ENCODE results near the gene CNN2.
"Not testable (repeated sequence)": the region's sequence is repeated elsewhere in the genome, so short reads cannot be mapped to it uniquely, and the experiment has no call there.

Gene CNN2

GRCh38 chr19:1012334-1012733, 14.1 kb upstream of the CNN2 start:
- no peak for FAIRE-seq

- no peak for FAIRE-seq
These were observed 13.2 kb upstream of the CNN2 start for GRCh38 chr19:1013218-1013617.

- FAIRE-seq, result no peak
These were observed 12.0 kb upstream of the CNN2 start for GRCh38 chr19:1014161-1015060.

DNA sequence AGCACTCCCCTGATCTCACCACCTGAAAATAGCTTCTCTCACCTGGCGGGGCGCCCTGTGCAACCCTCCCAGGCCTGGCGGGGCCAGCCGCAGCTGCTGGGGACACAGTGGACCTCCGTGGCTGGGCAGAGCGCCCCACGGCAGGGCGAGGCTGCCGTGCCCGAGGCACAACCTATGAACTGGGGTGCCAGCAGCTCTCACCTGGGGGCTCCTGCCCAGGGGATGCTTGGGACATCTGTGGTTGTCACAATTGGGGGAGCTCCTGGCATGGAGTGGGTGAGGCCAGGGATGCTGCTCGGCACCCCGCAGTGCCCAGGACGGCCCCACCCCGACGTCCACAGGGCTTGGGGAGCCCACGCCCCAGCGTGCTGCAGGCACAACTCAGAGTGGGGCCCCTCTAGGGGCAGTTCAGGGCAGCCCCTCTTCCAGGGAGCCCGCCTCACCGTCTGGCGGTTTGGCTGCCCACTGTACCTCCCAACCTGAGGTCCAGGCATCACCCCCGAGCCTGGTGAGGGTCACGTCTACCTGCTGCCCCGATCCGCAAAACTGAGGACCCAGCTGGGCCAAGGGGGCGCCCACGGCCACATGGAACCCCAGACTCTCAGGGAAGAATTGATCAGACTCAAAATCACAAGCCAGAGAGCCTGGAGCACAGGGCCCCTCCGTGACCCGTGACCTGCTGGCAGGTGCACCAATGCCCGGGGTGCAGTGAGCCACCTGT, 11.2 kb upstream of the CNN2 start:
- no peak for FAIRE-seq

- FAIRE-seq, result no peak
These were observed 10.4 kb upstream of the CNN2 start for GRCh38 chr19:1015782-1016646.

DNA sequence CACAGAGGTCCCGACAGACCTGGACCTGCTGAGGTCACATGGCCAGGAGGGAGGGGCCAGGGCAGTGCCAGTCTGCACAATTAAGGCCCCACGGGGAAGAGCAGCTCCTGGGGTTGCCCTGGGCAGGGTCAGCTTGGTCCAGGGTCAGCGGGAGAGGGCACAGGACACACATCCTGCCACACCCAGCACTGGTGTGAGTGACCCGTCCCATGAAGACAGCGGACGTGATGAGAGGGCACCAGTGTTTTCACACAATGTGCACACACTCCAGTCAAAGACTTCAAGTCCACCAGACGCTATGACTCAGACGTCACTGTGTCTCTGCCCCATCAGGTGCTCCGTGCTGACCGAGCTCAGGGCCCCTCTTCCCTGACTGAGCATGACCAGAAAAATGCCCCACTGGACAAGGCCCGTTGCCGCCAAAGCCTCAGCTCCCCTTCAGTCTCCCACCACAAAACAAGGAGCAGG, 9.7 kb upstream of the CNN2 start:
- FAIRE-seq, result no peak

DNA sequence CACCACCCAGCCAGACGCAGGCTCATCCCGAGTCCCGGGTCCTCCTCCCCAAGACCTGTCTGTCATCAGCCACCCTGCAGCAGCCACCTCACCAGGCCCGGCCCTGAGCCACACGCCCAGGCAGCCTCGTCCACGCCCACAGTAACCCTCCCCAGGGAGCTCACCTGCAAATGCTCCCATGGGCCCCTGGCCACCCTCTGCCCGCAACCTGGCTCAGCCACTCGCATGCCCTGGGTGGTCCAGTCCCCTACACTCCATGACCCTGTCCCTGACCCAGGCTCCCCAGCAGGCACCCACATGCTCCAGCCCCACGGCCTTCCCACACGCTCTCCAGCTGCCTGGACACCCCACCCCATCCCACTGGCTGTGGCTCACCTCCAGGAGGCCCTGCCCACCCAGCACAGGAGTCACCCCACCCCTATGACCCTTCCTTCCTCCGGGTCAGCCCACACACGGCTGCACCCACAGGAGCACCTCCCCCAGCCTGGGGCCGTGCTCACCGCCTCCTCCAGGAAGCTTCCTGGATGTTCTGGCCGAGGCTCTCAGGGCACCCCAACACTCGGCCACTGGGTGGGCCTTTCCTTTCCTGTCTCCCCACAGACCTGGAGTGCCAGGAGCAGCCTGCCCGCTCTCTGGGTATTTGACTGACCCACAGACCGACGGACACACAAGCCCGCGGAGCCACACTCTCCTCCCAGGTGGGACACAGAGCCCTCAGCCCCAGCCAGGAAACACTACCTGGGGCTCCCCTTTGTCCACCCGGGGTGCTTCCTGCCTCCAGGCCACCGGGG, 9.1 kb upstream of the CNN2 start:
- no peak for FAIRE-seq

DNA sequence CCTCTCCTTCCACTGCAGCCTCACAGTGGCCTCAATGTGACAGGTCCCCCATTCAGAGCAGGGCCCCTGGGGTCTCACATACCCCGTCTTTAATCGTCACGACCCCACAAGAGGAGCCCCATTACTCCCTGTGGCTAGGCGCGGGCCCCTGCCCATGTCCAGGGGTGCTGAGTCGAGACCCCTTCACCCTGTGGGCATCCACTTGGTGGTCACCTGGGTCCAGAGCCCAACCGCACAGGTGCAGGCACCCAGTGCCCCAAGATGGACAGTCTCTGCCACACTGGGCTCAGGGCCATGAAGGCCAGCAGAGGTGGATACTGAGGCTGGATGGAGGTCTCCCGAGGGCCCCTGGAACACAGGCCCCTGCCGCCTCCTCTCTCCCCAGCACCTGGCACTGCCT, 8.5 kb upstream of the CNN2 start:
- no peak for FAIRE-seq

GRCh38 chr19:1018393-1018792, 8.0 kb upstream of the CNN2 start:
- no peak for FAIRE-seq

DNA sequence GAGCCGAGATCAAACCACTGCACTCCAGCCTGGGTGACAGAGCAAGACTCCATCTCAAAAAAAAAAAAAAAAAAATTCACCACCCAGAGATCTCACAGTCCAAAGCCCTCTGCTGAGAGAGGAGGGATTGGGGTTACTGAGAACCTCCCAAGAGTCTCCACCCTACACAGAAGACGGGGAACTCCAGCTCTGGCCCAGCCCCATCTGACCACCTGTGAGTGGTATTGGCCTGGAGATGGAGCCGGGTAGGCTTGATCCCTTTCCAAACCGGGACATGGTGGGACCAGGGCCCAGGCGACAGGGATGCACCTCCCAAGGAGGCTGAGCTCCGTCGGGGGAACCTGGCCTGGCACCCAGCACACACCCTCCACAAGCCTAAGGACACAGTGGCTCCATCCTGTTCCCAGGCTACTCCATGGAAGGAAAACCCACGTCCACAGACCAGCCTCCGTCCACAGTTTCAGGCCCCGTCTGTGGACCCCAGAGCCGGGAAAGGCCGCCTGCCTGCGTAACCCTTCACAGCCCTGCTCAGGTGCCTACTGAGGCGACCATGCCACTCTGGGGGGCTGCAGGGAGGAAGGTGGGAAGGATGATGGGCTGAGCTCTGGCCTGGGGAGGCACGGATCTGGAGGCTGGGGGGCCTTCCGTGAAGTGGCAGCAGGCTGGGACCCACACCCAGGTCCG, 7.3 kb upstream of the CNN2 start:
- no peak for FAIRE-seq

- no peak for FAIRE-seq
These were observed 6.8 kb upstream of the CNN2 start for GRCh38 chr19:1019616-1019961.

GRCh38 chr19:1019980-1020867, 6.2 kb upstream of the CNN2 start:
- FAIRE-seq, result no peak

DNA sequence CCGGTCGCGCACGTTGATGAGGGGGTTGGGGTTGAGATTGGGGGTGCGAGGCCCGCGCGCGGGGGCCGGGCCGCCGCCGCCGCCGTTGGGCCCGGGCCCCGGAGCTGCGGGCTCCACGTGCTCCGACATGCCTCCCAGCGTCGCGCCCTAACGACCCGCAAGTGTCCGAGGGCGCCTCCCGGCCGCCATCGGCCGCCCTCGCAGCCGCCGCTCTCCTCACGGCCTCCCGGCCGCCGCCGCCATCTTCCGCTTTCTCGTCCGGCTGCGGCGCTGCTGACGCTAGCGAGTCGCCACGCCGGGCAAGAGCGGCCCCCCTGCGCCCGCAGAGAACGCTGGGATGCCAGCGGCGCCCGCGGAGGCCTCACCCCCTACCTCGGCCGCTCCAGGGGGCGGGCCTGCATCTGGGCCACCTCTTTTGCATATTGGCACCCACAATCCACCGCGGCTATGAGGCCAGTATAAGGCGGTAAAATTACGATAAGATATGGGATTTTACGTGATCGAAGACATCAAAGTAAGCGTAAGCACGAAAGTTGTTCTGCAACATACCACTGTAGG, 5.5 kb upstream of the CNN2 start, which contains the start of gene TMEM259:
TMEM259 (minus strand) TSS at position 256 of the 558 bp plus-strand sequence; CDS start at position 129, 127 bp downstream.
- no peak for FAIRE-seq

GRCh38 chr19:1023883-1024188, 2.6 kb upstream of the CNN2 start:
- FAIRE-seq, result not testable (repeated sequence)

GRCh38 chr19:1025080-1025479, 1.3 kb upstream of the CNN2 start:
- FAIRE-seq, result not testable (repeated sequence)

- no peak for FAIRE-seq
These were observed 608 bp downstream of the CNN2 start for GRCh38 chr19:1026783-1027649.

GRCh38 chr19:1027650-1028061, 1.2 kb downstream of the CNN2 start:
- no peak for FAIRE-seq

DNA sequence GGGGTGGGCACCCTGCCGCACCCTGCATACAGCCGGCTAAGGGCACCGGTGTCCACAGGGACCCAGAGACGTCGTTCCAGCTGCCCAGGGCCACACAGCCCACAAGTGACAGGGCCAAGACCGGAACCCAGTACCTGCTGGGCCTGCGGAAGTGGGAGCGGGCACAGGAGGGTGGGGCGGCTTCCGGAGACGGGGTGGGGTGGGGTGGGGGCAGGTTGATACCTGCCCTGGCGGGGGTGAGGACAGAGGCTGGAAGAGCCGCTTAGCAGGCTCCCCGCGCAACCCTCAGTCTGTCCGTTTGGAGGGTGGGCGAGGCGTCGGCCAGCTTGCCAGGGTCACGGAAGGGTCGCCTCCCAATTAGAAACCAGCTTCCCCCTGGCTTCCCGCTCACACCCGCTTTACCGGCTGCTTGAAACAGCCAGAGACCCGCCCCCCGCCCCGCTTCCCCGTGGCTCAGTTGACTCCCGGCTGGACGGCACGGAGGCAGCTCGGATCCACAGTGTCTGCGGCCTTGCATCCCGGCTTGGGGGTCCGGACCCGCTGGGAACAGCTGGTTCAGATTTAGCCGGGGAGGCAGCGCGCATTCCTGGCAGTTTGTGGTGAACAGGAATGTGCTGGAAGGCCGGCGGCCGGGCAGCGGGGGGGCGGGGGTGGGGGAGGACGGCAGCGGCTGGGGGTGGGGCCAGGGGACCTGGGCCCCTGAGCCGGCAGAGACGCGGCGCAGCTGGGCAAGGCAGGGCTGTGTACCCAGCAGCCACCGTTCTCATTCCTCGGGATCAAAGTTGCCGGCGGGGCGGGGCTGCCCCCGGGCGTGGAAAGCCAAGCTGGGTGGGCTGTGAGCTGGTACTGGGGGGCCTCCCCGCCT, 1.9 kb downstream of the CNN2 start:
- no peak for FAIRE-seq

All from islet of Langerhans (tissue), 1 donor.